IMR-90 (cell line): Measurements from ENCODE around the gene TELO2. TPM values are rescaled to one million over a fixed set of nuclear protein-coding genes. Genes with fewer than 3 reads are reported as not detected.

Source experiments
- ATAC-seq: fragments of 200-7000 bp; cut with Tn5 transposase; 2 replicates; pipeline ENCODE4 v1.9.1; 2020; ENCODE audit warnings: low read depth, mild to moderate bottlenecking, moderate library complexity
- BruUV-seq: library from RNA; stranded (reverse); fragments of 400-500 nt; replicated peaks from 2 replicates; lab custom pipeline; 2021; lab: Mats Ljungman, UMichigan
- CTCF ChIA-PET: fragments of 300-600 bp; formaldehyde crosslinking; extraction: SDS; loops from one replicate; lab custom pipeline; 2021; ENCODE audit warnings: antibody characterized with exemption; lab: Yijun Ruan, JAX
- POLR2A ChIA-PET: fragments of 300-600 bp; sonication (Branson Sonifier 250); formaldehyde crosslinking; loops from one replicate; lab custom pipeline; 2022; ENCODE audit warnings: antibody characterized with exemption; ENCODE audit not compliant: unreplicated experiment; lab: Charles Lee
- DNase-seq: peaks from one replicate; pipeline ENCODE4 v3.0.0; 2013
- H2AFZ ChIP-seq: replicated peaks from 2 replicates; pipeline ENCODE3; 2013; ENCODE audit warnings: low read length, mild to moderate bottlenecking; ENCODE audit not compliant: poor library complexity
- H2AK5ac ChIP-seq: 2 replicates; pipeline ENCODE4 v1.6.1; 2013; ENCODE audit warnings: low read depth, low read length, inconsistent platforms
- H2AK9ac ChIP-seq: replicated peaks from 2 replicates; pipeline ENCODE3; 2013; ENCODE audit warnings: mild to moderate bottlenecking, low read depth, low read length, moderate library complexity; ENCODE audit not compliant: poor library complexity
- H2BK120ac ChIP-seq: 2 replicates; pipeline ENCODE4 v1.6.1; 2013; ENCODE audit warnings: low read depth, low read length, inconsistent platforms
- H2BK15ac ChIP-seq: 3 replicates; pipeline ENCODE4 v1.6.1; 2013; ENCODE audit warnings: low read depth, low read length, inconsistent platforms
- H2BK20ac ChIP-seq: 2 replicates; pipeline ENCODE4 v1.6.1; 2013; ENCODE audit warnings: low read depth, mild to moderate bottlenecking, inconsistent platforms, low read length, moderate library complexity
- H2BK5ac ChIP-seq: 2 replicates; pipeline ENCODE4 v1.6.1; 2013; ENCODE audit warnings: mild to moderate bottlenecking, low read depth, low read length, inconsistent platforms; ENCODE audit not compliant: poor library complexity, severe bottlenecking
- H3K14ac ChIP-seq: replicated peaks from 2 replicates; pipeline ENCODE4 v1.6.1; 2013; ENCODE audit warnings: low read depth, low read length, inconsistent platforms
- H3K18ac ChIP-seq: 2 replicates; pipeline ENCODE4 v1.6.1; 2013; ENCODE audit warnings: low read depth, low read length, control low read depth
- H3K23ac ChIP-seq: 2 replicates; pipeline ENCODE4 v1.6.1; 2013; ENCODE audit warnings: low read depth, low read length, inconsistent platforms
- H3K27ac ChIP-seq: 2 replicates; pipeline ENCODE4 v1.5.1; 2013; ENCODE audit warnings: mild to moderate bottlenecking, control low read depth, low read length; ENCODE audit not compliant: insufficient read depth
- H3K27me3 ChIP-seq: 2 replicates; pipeline ENCODE4 v1.6.1; 2013; ENCODE audit warnings: low read length; ENCODE audit not compliant: control insufficient read depth, insufficient read depth
- H3K36me3 ChIP-seq: 2 replicates; pipeline ENCODE4 v1.6.1; 2013; ENCODE audit warnings: low read length, mixed read lengths; ENCODE audit not compliant: control insufficient read depth, insufficient read depth
- H3K4ac ChIP-seq: 2 replicates; pipeline ENCODE4 v1.6.1; 2013; ENCODE audit warnings: low read depth, low read length, inconsistent platforms
- H3K4me1 ChIP-seq: 2 replicates; pipeline ENCODE4 v1.6.1; 2013; ENCODE audit warnings: low read length, mixed read lengths; ENCODE audit not compliant: control insufficient read depth, insufficient read depth
- H3K4me2 ChIP-seq: 2 replicates; pipeline ENCODE4 v1.6.1; 2013; ENCODE audit warnings: low read depth, mild to moderate bottlenecking, control low read depth, low read length, moderate library complexity
- H3K4me3 ChIP-seq: 2 replicates; pipeline ENCODE4 v1.5.1; 2013; ENCODE audit warnings: low read depth, mild to moderate bottlenecking, control low read depth, low read length, moderate library complexity; ENCODE audit not compliant: insufficient read depth
- H3K56ac ChIP-seq: 2 replicates; pipeline ENCODE4 v1.6.1; 2013; ENCODE audit warnings: low read length, inconsistent platforms; ENCODE audit not compliant: insufficient read depth; ENCODE audit errors: extremely low read depth
- H3K79me1 ChIP-seq, 2 experiments: 2 replicates each; pipeline ENCODE4 v1.6.1; 2013; ENCODE audit warnings: low read length in 2 of 2, inconsistent platforms in 1 of 2, low read depth in 1 of 2
- H3K9ac ChIP-seq: 2 replicates; pipeline ENCODE4 v1.6.1; 2013; ENCODE audit warnings: low read depth, low read length, control low read depth
- H3K9me1 ChIP-seq: 2 replicates; pipeline ENCODE4 v1.6.1; 2013; ENCODE audit warnings: low read length, inconsistent platforms; ENCODE audit not compliant: insufficient read depth
- H3K9me3 ChIP-seq: 2 replicates; pipeline ENCODE4 v1.6.1; 2013; ENCODE audit warnings: low read length; ENCODE audit not compliant: control insufficient read depth, insufficient read depth
- H4K20me1 ChIP-seq: 2 replicates; pipeline ENCODE4 v1.6.1; 2013; ENCODE audit warnings: low read length, inconsistent platforms; ENCODE audit not compliant: insufficient read depth
- H4K5ac ChIP-seq: 2 replicates; pipeline ENCODE4 v1.6.1; 2013; ENCODE audit warnings: mild to moderate bottlenecking, low read depth, low read length, control low read depth
- H4K8ac ChIP-seq, 2 experiments: 2 replicates each; pipeline ENCODE4 v1.6.1; 2013; ENCODE audit warnings: low read depth in 2 of 2, low read length in 2 of 2, control low read depth in 1 of 2, inconsistent platforms in 1 of 2
- H4K91ac ChIP-seq: 2 replicates; pipeline ENCODE4 v1.6.1; 2013; ENCODE audit warnings: low read depth, low read length, inconsistent platforms; ENCODE audit not compliant: insufficient read depth
- BHLHE40 ChIP-seq: fragments of 150-350 bp; IDR thresholded peaks from 2 replicates; pipeline ENCODE4 v1.6.1; 2016; ENCODE audit warnings: mild to moderate bottlenecking, low read depth, low read length
- CEBPB ChIP-seq: IDR thresholded peaks from 2 replicates; pipeline ENCODE4 v1.6.1; 2012; ENCODE audit warnings: low read depth, low read length, improper control_type of control experiment
- CHD1 ChIP-seq: IDR thresholded peaks from 2 replicates; pipeline ENCODE4 v1.6.1; 2012; ENCODE audit warnings: low read depth, low read length, improper control_type of control experiment
- CTCF ChIP-seq: conservative IDR thresholded peaks from 2 replicates; pipeline ENCODE4 v1.5.1; 2012; ENCODE audit warnings: mild to moderate bottlenecking, low read depth, low read length, improper control_type of control experiment
- FOS ChIP-seq: fragments of 150-350 bp; IDR thresholded peaks from 2 replicates; pipeline ENCODE4 v1.6.1; 2016; ENCODE audit warnings: low read depth, low read length
- MAFK ChIP-seq: IDR thresholded peaks from 2 replicates; pipeline ENCODE4 v1.6.1; 2012; ENCODE audit warnings: low read depth, low read length, improper control_type of control experiment
- MAZ ChIP-seq: IDR thresholded peaks from 2 replicates; pipeline ENCODE4 v1.6.1; 2012; ENCODE audit warnings: low read depth, mild to moderate bottlenecking, low read length, improper control_type of control experiment, moderate library complexity, borderline replicate concordance
- MXI1 ChIP-seq: IDR thresholded peaks from 2 replicates; pipeline ENCODE4 v1.6.1; 2012; ENCODE audit warnings: low read depth, mild to moderate bottlenecking, low read length, moderate library complexity, borderline replicate concordance
- NFE2L2 ChIP-seq: fragments of 150-350 bp; IDR thresholded peaks from 2 replicates; pipeline ENCODE4 v1.6.1; 2016; ENCODE audit warnings: low read depth, mild to moderate bottlenecking, low read length
- POLR2A ChIP-seq: IDR thresholded peaks from 2 replicates; pipeline ENCODE4 v1.6.1; 2012; ENCODE audit warnings: mild to moderate bottlenecking, low read depth, low read length
- RAD21 ChIP-seq: IDR thresholded peaks from 2 replicates; pipeline ENCODE4 v1.6.1; 2012; ENCODE audit warnings: low read length, improper control_type of control experiment
- RCOR1 ChIP-seq: IDR thresholded peaks from 2 replicates; pipeline ENCODE4 v1.6.1; 2012; ENCODE audit warnings: mild to moderate bottlenecking, low read length, improper control_type of control experiment; ENCODE audit not compliant: insufficient replicate concordance
- RFX5 ChIP-seq: IDR thresholded peaks from 2 replicates; pipeline ENCODE4 v1.8.0; 2012; ENCODE audit warnings: low read depth, mild to moderate bottlenecking, low read length, moderate library complexity
- SMC3 ChIP-seq: fragments of 150-350 bp; IDR thresholded peaks from 2 replicates; pipeline ENCODE4 v1.6.1; 2016; ENCODE audit warnings: low read depth, mild to moderate bottlenecking, antibody characterized with exemption, low read length, moderate library complexity
- USF2 ChIP-seq: fragments of 150-350 bp; IDR thresholded peaks from 2 replicates; pipeline ENCODE4 v1.6.1; 2017; ENCODE audit warnings: mild to moderate bottlenecking, antibody characterized with exemption, low read length, low read depth
- WGBS, 2 experiments: methylation state at CpG; one replicate each; pipeline versions ENCODE4 v1.1.5 to v1.1.7; 2013; ENCODE audit warnings: missing lambda C conversion rate in 2 of 2; ENCODE audit not compliant: insufficient read length in 1 of 2; ENCODE audit errors: extremely low coverage in 2 of 2; 5-methylcytosine and 5-hydroxymethylcytosine counted together
- dilution Hi-C: fragments of 300-500 bp; cut with HindIII; formaldehyde crosslinking; loops from one replicate; pipeline ENCODE4 v1.14.3; 2018; ENCODE audit warnings: low sequenced_read_pairs; ENCODE audit not compliant: unreplicated experiment
- in situ Hi-C: fragments of 300-500 bp; cut with MboI; formaldehyde crosslinking; loops from 3 replicates; pipeline ENCODE4 v1.14.3; 2019; ENCODE audit warnings: low sequenced_read_pairs, inconsistent platforms, mixed read lengths
- intact Hi-C: fragments of 100-400 bp; cut with micrococcal nuclease; formaldehyde crosslinking; loops from 2 replicates; pipeline ENCODE4 v1.10.0; 2022
- polyA plus RNA-seq, 3 experiments: library from polyadenylated mRNA; depleted of rRNA; stranded (reverse); fragments of >200 nt; gene quantifications; 2 replicates each; pipeline ENCODE4 v1.2.3, GENCODE V29; 2012; ENCODE audit warnings: low replicate concordance in 1 of 3
- total RNA-seq: library from RNA; depleted of rRNA; stranded (reverse); fragments of >200 nt; gene quantifications from 2 replicates; pipeline ENCODE4 v1.2.3, GENCODE V29; 2012
- TF ChIP-seq, protein P1 (sequence below): fragments of 150-350 bp; IDR thresholded peaks from 2 replicates; pipeline ENCODE4 v1.6.1; 2016; ENCODE audit warnings: low read depth, mild to moderate bottlenecking, low read length, moderate library complexity, borderline replicate concordance

The TELO2 gene
- total and polyA plus RNA-seq, 2 of the 4 experiments (the other 2 are of a cell fraction) = 6.6 to 26.6 TPM

GRCh38 chr16:1458977-1459341 lies 34.2 kb upstream of the TELO2 start:
- H2BK120ac ChIP-seq = no peak overlapping the region
- H2BK5ac ChIP-seq = no peak overlapping the region
- intact Hi-C loops (no loop called here), dilution Hi-C loops (no loop called here), in situ Hi-C loops (no loop called here)
- no peaks in the 10 kb centered on the region for H3K9me3 ChIP-seq
- no peaks in the 10 kb centered on the region for H4K20me1 ChIP-seq
- H3K9ac ChIP-seq = no peak overlapping the region
- H3K4me1 ChIP-seq = no peaks in the 10 kb centered on the region
- H3K9me1 ChIP-seq = no peaks in the 10 kb centered on the region
- H3K4ac ChIP-seq = no peak overlapping the region
- H2AFZ ChIP-seq = no peak overlapping the region
- peaks cover 0 to 7% of the 10 kb centered on the region in 2 experiments; a peak in 1 of 4 replicates for H3K79me1 ChIP-seq
- no peak overlapping the region for H3K23ac ChIP-seq
- H4K91ac ChIP-seq = no peak overlapping the region
- BruUV-seq = no TSS peak
- no peak for ATAC-seq
- H2AK9ac ChIP-seq = no peak overlapping the region
- no peak for TF ChIP-seq RAD21
- no peak for TF ChIP-seq FOS
- no peak for TF ChIP-seq CTCF
- no peak for TF ChIP-seq MAZ
- no peak for TF ChIP-seq POLR2A
- TF ChIP-seq USF2 = no peak
- no peak for TF ChIP-seq RFX5
- no peak for TF ChIP-seq SMC3
- TF ChIP-seq CEBPB = no peak
- no peak for TF ChIP-seq MXI1
- TF ChIP-seq RCOR1 = no peak
- TF ChIP-seq MAFK = no peak
- TF ChIP-seq, protein P1, sequence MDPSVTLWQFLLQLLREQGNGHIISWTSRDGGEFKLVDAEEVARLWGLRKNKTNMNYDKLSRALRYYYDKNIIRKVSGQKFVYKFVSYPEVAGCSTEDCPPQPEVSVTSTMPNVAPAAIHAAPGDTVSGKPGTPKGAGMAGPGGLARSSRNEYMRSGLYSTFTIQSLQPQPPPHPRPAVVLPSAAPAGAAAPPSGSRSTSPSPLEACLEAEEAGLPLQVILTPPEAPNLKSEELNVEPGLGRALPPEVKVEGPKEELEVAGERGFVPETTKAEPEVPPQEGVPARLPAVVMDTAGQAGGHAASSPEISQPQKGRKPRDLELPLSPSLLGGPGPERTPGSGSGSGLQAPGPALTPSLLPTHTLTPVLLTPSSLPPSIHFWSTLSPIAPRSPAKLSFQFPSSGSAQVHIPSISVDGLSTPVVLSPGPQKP = no peak
- no peak for TF ChIP-seq BHLHE40
- no peak for TF ChIP-seq CHD1
- no peak for TF ChIP-seq NFE2L2
- ChIA-PET POLR2A (no interaction called here), CTCF (no interaction called here)
- 65% methylated on average over 10 of the region's 14 CpGs; no CpG with 5 or more reads in 1 of the 2 experiments for WGBS, 2 experiments
- no peak overlapping the region for H3K4me3 ChIP-seq
- no peak overlapping the region for H4K5ac ChIP-seq
- no peak overlapping the region for H3K56ac ChIP-seq
- DNase-seq = no peak
- no peak overlapping the region for H2BK15ac ChIP-seq
- no peak overlapping the region for H3K14ac ChIP-seq
- no peaks in the 10 kb centered on the region for H3K27me3 ChIP-seq
- H3K18ac ChIP-seq = no peak overlapping the region
- no peak overlapping the region for H4K8ac ChIP-seq
- H3K4me2 ChIP-seq = no peak overlapping the region
- no peak overlapping the region for H2BK20ac ChIP-seq
- peaks cover 46% of the 10 kb centered on the region for H3K36me3 ChIP-seq
- H3K27ac ChIP-seq = no peak overlapping the region
- H2AK5ac ChIP-seq = no peak overlapping the region
